T-helper 2 cell treated with Interferon-gamma antibody and Interleukin-4, amounts not matched to agents 5 μg/mL and 100 μg/mL, for 36 hours (primary cell): ENCODE data around the gene PARVA.

Experiments used
- DNase-seq: peaks from one replicate; pipeline ENCODE4 v3.0.0; 2021; ENCODE audit warnings: low spot score
- H3K27ac Mint-ChIP-seq: one replicate; pipeline ENCODE4 v1.8.0; 2021; ENCODE audit warnings: mild to moderate bottlenecking, mixed read lengths
- H3K27me3 Mint-ChIP-seq: one replicate; pipeline ENCODE4 v1.8.0; 2021; ENCODE audit warnings: low read depth, mixed read lengths
- H3K36me3 Mint-ChIP-seq: one replicate; pipeline ENCODE4 v1.8.0; 2021; ENCODE audit warnings: low read depth, mixed read lengths
- H3K4me1 Mint-ChIP-seq: one replicate; pipeline ENCODE4 v1.8.0; 2021; ENCODE audit warnings: low read depth, mixed read lengths
- H3K4me3 Mint-ChIP-seq: one replicate; pipeline ENCODE4 v1.8.0; 2022; ENCODE audit warnings: mild to moderate bottlenecking, moderate library complexity, mixed read lengths
- H3K9me3 Mint-ChIP-seq: one replicate; pipeline ENCODE4 v1.8.0; 2021; ENCODE audit warnings: mixed read lengths

The PARVA gene

GRCh38 chr11:12456651-12457579 is 79.5 kb downstream of the PARVA start:
- Mint-ChIP-seq H3K36me3 (no peaks in the 10 kb centered on the region), H3K9me3 (no peaks in the 10 kb centered on the region), H3K4me1 (no peaks in the 10 kb centered on the region), H3K27ac (no peak overlapping the region), H3K27me3 (no peaks in the 10 kb centered on the region), H3K4me3 (no peak overlapping the region)
- DNase-seq: no peak

- H3K9me3 Mint-ChIP-seq: no peaks in the 10 kb centered on the region
- H3K4me3 Mint-ChIP-seq: no peak overlapping the region
- no peaks in the 10 kb centered on the region for H3K27me3 Mint-ChIP-seq
- H3K36me3 Mint-ChIP-seq: no peaks in the 10 kb centered on the region
- H3K4me1 Mint-ChIP-seq: no peaks in the 10 kb centered on the region
- DNase-seq: no peak
- H3K27ac Mint-ChIP-seq: no peak overlapping the region
Measured at GRCh38 chr11:12458042-12458441, 80.7 kb downstream of the PARVA start.

GRCh38 chr11:12459374-12459773 is 82.0 kb downstream of the PARVA start:
- no peak for DNase-seq
- H3K27me3 Mint-ChIP-seq: peaks cover 2% of the 10 kb centered on the region
- no peaks in the 10 kb centered on the region for H3K36me3 Mint-ChIP-seq
- H3K9me3 Mint-ChIP-seq: peaks cover 3% of the 10 kb centered on the region
- no peak overlapping the region for H3K4me3 Mint-ChIP-seq
- H3K4me1 Mint-ChIP-seq: no peaks in the 10 kb centered on the region
- H3K27ac Mint-ChIP-seq: no peak overlapping the region

- H3K4me3 Mint-ChIP-seq: no peak overlapping the region
- no peaks in the 10 kb centered on the region for H3K4me1 Mint-ChIP-seq
- no peak for DNase-seq
- peaks cover 3% of the 10 kb centered on the region for H3K27me3 Mint-ChIP-seq
- no peak overlapping the region for H3K27ac Mint-ChIP-seq
- peaks cover 5% of the 10 kb centered on the region for H3K9me3 Mint-ChIP-seq
- no peaks in the 10 kb centered on the region for H3K36me3 Mint-ChIP-seq
Measured at GRCh38 chr11:12459865-12460444, 82.6 kb downstream of the PARVA start.

- no peaks in the 10 kb centered on the region for H3K4me1 Mint-ChIP-seq
- no peak overlapping the region for H3K27ac Mint-ChIP-seq
- peaks cover 3% of the 10 kb centered on the region for H3K27me3 Mint-ChIP-seq
- DNase-seq: no peak
- H3K36me3 Mint-ChIP-seq: no peaks in the 10 kb centered on the region
- H3K4me3 Mint-ChIP-seq: no peak overlapping the region
- peaks cover 5% of the 10 kb centered on the region for H3K9me3 Mint-ChIP-seq
Measured at GRCh38 chr11:12460466-12460865, 83.1 kb downstream of the PARVA start.

- Mint-ChIP-seq H3K9me3 (peaks cover 5% of the 10 kb centered on the region), H3K36me3 (no peaks in the 10 kb centered on the region), H3K4me1 (no peaks in the 10 kb centered on the region), H3K4me3 (no peak overlapping the region), H3K27me3 (peaks cover 3% of the 10 kb centered on the region), H3K27ac (no peak overlapping the region)
- no peak for DNase-seq
Measured at GRCh38 chr11:12461516-12461915, 84.1 kb downstream of the PARVA start.

GRCh38 chr11:12464303-12464702 is 86.9 kb downstream of the PARVA start:
- H3K36me3 Mint-ChIP-seq: no peaks in the 10 kb centered on the region
- peaks cover 5% of the 10 kb centered on the region for H3K9me3 Mint-ChIP-seq
- no peaks in the 10 kb centered on the region for H3K4me1 Mint-ChIP-seq
- H3K27me3 Mint-ChIP-seq: peaks cover 6% of the 10 kb centered on the region
- H3K27ac Mint-ChIP-seq: no peak overlapping the region
- H3K4me3 Mint-ChIP-seq: no peak overlapping the region
- no peak for DNase-seq

- Mint-ChIP-seq H3K9me3 (peaks cover 5% of the 10 kb centered on the region), H3K27me3 (peaks cover 6% of the 10 kb centered on the region), H3K4me1 (no peaks in the 10 kb centered on the region), H3K4me3 (no peak overlapping the region), H3K36me3 (no peaks in the 10 kb centered on the region), H3K27ac (no peak overlapping the region)
- DNase-seq: no peak
Measured at GRCh38 chr11:12465332-12465731, 88.0 kb downstream of the PARVA start.

- Mint-ChIP-seq H3K4me1 (no peaks in the 10 kb centered on the region), H3K27me3 (peaks cover 9% of the 10 kb centered on the region), H3K36me3 (no peaks in the 10 kb centered on the region), H3K9me3 (peaks cover 5% of the 10 kb centered on the region), H3K27ac (no peak overlapping the region), H3K4me3 (no peak overlapping the region)
- DNase-seq: no peak
Measured at GRCh38 chr11:12467610-12468009, 90.2 kb downstream of the PARVA start.

GRCh38 chr11:12469451-12469850 is 92.1 kb downstream of the PARVA start:
- DNase-seq: no peak
- H3K27ac Mint-ChIP-seq: no peak overlapping the region
- no peaks in the 10 kb centered on the region for H3K36me3 Mint-ChIP-seq
- no peak overlapping the region for H3K4me3 Mint-ChIP-seq
- H3K4me1 Mint-ChIP-seq: no peaks in the 10 kb centered on the region
- H3K27me3 Mint-ChIP-seq: peaks cover 6% of the 10 kb centered on the region
- H3K9me3 Mint-ChIP-seq: peaks cover 1% of the 10 kb centered on the region

- Mint-ChIP-seq H3K27ac (no peak overlapping the region), H3K27me3 (peaks cover 6% of the 10 kb centered on the region), H3K9me3 (no peaks in the 10 kb centered on the region), H3K4me1 (no peaks in the 10 kb centered on the region), H3K4me3 (no peak overlapping the region), H3K36me3 (no peaks in the 10 kb centered on the region)
- DNase-seq: no peak
Measured at GRCh38 chr11:12470236-12470635, 92.9 kb downstream of the PARVA start.

GRCh38 chr11:12472401-12473005 is 95.1 kb downstream of the PARVA start:
- H3K27ac Mint-ChIP-seq: no peak overlapping the region
- DNase-seq: no peak
- peaks cover 6% of the 10 kb centered on the region for H3K27me3 Mint-ChIP-seq

GRCh38 chr11:12473381-12473780 is 96.0 kb downstream of the PARVA start:
- Mint-ChIP-seq H3K4me1 (no peaks in the 10 kb centered on the region), H3K9me3 (no peaks in the 10 kb centered on the region)

More at GRCh38 chr11:12472401-12473005, 95.1 kb downstream of the PARVA start:
- Mint-ChIP-seq H3K4me1 (no peaks in the 10 kb centered on the region), H3K4me3 (no peak overlapping the region), H3K36me3 (no peaks in the 10 kb centered on the region), H3K9me3 (no peaks in the 10 kb centered on the region)

GRCh38 chr11:12474871-12475270 is 97.5 kb downstream of the PARVA start:
- no peak overlapping the region for H3K27ac Mint-ChIP-seq
- no peak overlapping the region for H3K4me3 Mint-ChIP-seq
- DNase-seq: no peak
- H3K27me3 Mint-ChIP-seq: peaks cover 2% of the 10 kb centered on the region
- no peaks in the 10 kb centered on the region for H3K36me3 Mint-ChIP-seq
- H3K4me1 Mint-ChIP-seq: no peaks in the 10 kb centered on the region
- no peaks in the 10 kb centered on the region for H3K9me3 Mint-ChIP-seq

More at GRCh38 chr11:12473381-12473780, 96.0 kb downstream of the PARVA start:
- Mint-ChIP-seq H3K4me3 (no peak overlapping the region), H3K36me3 (no peaks in the 10 kb centered on the region), H3K27ac (no peak overlapping the region), H3K27me3 (peaks cover 2% of the 10 kb centered on the region)
- DNase-seq: no peak
